GM12878 (cell line): ENCODE data around the gene SLC1A1. TPM values are rescaled to one million over a fixed set of nuclear protein-coding genes. Genes with fewer than 3 reads are reported as not detected.

Experiments used
- FOS ChIP-seq: IDR thresholded peaks from 3 replicates; pipeline ENCODE4 v1.6.1; 2011; ENCODE audit warnings: borderline replicate concordance; ENCODE audit not compliant: insufficient read length; ENCODE audit errors: extremely low read depth
- IKZF2 ChIP-seq, 2 experiments: fragments of 450-650 bp; IDR thresholded peaks; 2 replicates each; pipeline ENCODE4 v1.6.1; 2017; ENCODE audit warnings: mild to moderate bottlenecking in 2 of 2, moderate library complexity in 2 of 2
- NFYB ChIP-seq: IDR thresholded peaks from 2 replicates; pipeline ENCODE4 v1.6.1; 2011; ENCODE audit warnings: low read depth, mild to moderate bottlenecking, low read length, improper control_type of control experiment, moderate library complexity; ENCODE audit not compliant: insufficient read depth
- PAX8 ChIP-seq: fragments of 450-650 bp; IDR thresholded peaks from 2 replicates; pipeline ENCODE4 v1.6.1; 2017; ENCODE audit warnings: mild to moderate bottlenecking, moderate library complexity
- SIX5 ChIP-seq: IDR thresholded peaks from 2 replicates; pipeline ENCODE4 v1.6.1; 2011; ENCODE audit warnings: mild to moderate bottlenecking, low read depth, low read length, moderate library complexity; ENCODE audit not compliant: severe bottlenecking
- SMAD5 ChIP-seq: IDR thresholded peaks from 2 replicates; pipeline ENCODE4 v1.6.1; 2016; ENCODE audit warnings: antibody characterized with exemption, low read depth
- SMC3 ChIP-seq: IDR thresholded peaks from 2 replicates; pipeline ENCODE4 v1.6.1; 2011; ENCODE audit warnings: low read length, improper control_type of control experiment, borderline replicate concordance
- USF2 ChIP-seq: IDR thresholded peaks from 2 replicates; pipeline ENCODE4 v1.6.1; 2011; ENCODE audit warnings: low read depth, low read length, improper control_type of control experiment, borderline replicate concordance
- ZNF687 ChIP-seq: fragments of 450-650 bp; IDR thresholded peaks from 2 replicates; pipeline ENCODE4 v1.6.1; 2017; ENCODE audit warnings: mild to moderate bottlenecking, moderate library complexity
- polyA plus RNA-seq, 11 experiments: library from polyadenylated mRNA; depleted of rRNA in 4 of 11; unstranded in 6 of 11; stranded (reverse) in 5 of 11; fragments of >200 nt; fragmentation: Nextera tagmentation in 4 of 11; fragmentation: Illumina TruSeq in 1 of 11; extraction: Ambion mirVana in 4 of 11; extraction: Trizol in 1 of 11; gene quantifications; 1 replicate in 1 of 11; 2 replicates in 10 of 11; pipeline versions ENCODE4 v1.2.1 to v1.2.3, GENCODE V29; 2011 to 2016; ENCODE audit warnings: inconsistent platforms in 2 of 11, missing spikeins in 2 of 11, low read depth in 1 of 11
- total RNA-seq, 4 experiments: library from RNA; depleted of rRNA in 3 of 4; stranded (reverse); fragments of >200 nt in 3 of 4; fragmentation: Illumina TruSeq in 1 of 4; extraction: Trizol in 1 of 4; gene quantifications; 2 replicates each; pipeline versions ENCODE4 v1.2.1 to v1.2.3, GENCODE V29; 2013 to 2021
- TF ChIP-seq, protein P1 (sequence below), 3 experiments: IDR thresholded peaks in 2 of 3; conservative IDR thresholded peaks in 1 of 3; 2 replicates each; pipeline ENCODE4 v1.5.1; 2011; ENCODE audit warnings: low read depth in 3 of 3, low read length in 3 of 3, mild to moderate bottlenecking in 3 of 3, control low read depth in 2 of 3, moderate library complexity in 2 of 3, inconsistent platforms in 1 of 3, mixed read lengths in 1 of 3; ENCODE audit not compliant: control insufficient read depth in 2 of 3, insufficient read depth in 1 of 3; ENCODE audit errors: extremely low read depth in 1 of 3

SLC1A1 gene
- total and polyA plus RNA-seq, 10 of the 15 experiments (the other 5 are each of a cell fraction or from before 2014, with no cell fraction given), result 4.2 to 24.9 (median 18.3) TPM

DNA sequence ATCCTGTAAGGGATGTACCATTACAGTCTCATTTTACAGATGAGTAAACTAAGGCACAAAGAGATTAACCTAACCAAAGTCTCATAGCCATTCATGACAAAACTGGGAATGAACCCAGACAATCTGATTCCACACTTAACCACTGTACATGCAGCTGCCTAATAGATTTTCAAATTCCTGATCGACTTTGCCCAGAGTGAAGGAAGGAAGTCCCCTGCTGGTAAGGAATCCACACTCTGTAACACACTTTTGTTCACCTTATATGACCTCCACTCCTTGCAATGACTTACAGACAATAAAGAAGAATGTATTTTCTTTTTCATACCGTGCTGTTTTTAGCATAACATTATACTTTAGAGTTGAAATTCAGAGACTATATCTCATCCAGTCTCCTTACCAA is 140.6 kb downstream of the SLC1A1 start (continued):
- no peak for TF ChIP-seq ZNF687
- no peak for TF ChIP-seq SMC3
- no peak for TF ChIP-seq SMAD5
- TF ChIP-seq, protein P1, sequence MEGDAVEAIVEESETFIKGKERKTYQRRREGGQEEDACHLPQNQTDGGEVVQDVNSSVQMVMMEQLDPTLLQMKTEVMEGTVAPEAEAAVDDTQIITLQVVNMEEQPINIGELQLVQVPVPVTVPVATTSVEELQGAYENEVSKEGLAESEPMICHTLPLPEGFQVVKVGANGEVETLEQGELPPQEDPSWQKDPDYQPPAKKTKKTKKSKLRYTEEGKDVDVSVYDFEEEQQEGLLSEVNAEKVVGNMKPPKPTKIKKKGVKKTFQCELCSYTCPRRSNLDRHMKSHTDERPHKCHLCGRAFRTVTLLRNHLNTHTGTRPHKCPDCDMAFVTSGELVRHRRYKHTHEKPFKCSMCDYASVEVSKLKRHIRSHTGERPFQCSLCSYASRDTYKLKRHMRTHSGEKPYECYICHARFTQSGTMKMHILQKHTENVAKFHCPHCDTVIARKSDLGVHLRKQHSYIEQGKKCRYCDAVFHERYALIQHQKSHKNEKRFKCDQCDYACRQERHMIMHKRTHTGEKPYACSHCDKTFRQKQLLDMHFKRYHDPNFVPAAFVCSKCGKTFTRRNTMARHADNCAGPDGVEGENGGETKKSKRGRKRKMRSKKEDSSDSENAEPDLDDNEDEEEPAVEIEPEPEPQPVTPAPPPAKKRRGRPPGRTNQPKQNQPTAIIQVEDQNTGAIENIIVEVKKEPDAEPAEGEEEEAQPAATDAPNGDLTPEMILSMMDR (IDR thresholded peaks at IDR 0.05 in 2 of 3, conservative IDR thresholded peaks at IDR 0.05 in 1 of 3; ENCODE audit: control insufficient read depth in 2 of 3, extremely low read depth in 1 of 3, insufficient read depth in 1 of 3, low read depth in 3 of 3, low read length in 3 of 3), result no peak
- no peak for TF ChIP-seq USF2
- TF ChIP-seq PAX8, result no peak
- no peak for TF ChIP-seq NFYB
- TF ChIP-seq FOS, result no peak
- no peak for TF ChIP-seq SIX5
- TF ChIP-seq IKZF2 (IDR thresholded peaks at IDR 0.05), result no peak

Other genes starting within 250 kb of the SLC1A1 start
- gene GLIS3, start 190.4 kb upstream of the SLC1A1 start, total RNA-seq (2014; rRNA removed), result 0.06 and 0.60 TPM in 2 replicates
- 0.28 and 0.45 TPM in 2 replicates for gene GLIS3, start 190.4 kb upstream of the SLC1A1 start, total RNA-seq (2014; rRNA removed; fragmentation: Illumina TruSeq; extraction: Trizol)
- gene GLIS3, start 190.4 kb upstream of the SLC1A1 start, total RNA-seq (2021), result 0.56 and 0.64 TPM in 2 replicates
- gene GLIS3, start 190.4 kb upstream of the SLC1A1 start, polyA plus RNA-seq (2011; rRNA removed), result 0.04 and 0.08 TPM in 2 replicates
- gene GLIS3, start 190.4 kb upstream of the SLC1A1 start, polyA plus RNA-seq (2014; fragmentation: Illumina TruSeq; extraction: Trizol), result 0.18 and 0.25 TPM in 2 replicates
- under 1 TPM in 1 of 2 experiments, not detected in 1; 0.09 TPM for gene GLIS3, start 190.4 kb upstream of the SLC1A1 start, polyA plus RNA-seq (2014; fragmentation: Nextera tagmentation; extraction: Ambion mirVana)
- 0.08 and 0.09 TPM in 2 replicates for gene GLIS3, start 190.4 kb upstream of the SLC1A1 start, polyA plus RNA-seq (2014; rRNA removed)
- under 1 TPM; 0.13 to 0.16 TPM for gene GLIS3, start 190.4 kb upstream of the SLC1A1 start, polyA plus RNA-seq (2016; fragmentation: Nextera tagmentation; extraction: Ambion mirVana)
- gene PLPP6, start 171.8 kb downstream of the SLC1A1 start, total RNA-seq (2014; rRNA removed), result 6.0 and 6.5 TPM in 2 replicates
- gene PLPP6, start 171.8 kb downstream of the SLC1A1 start, total RNA-seq (2014; rRNA removed; fragmentation: Illumina TruSeq; extraction: Trizol), result 5.2 and 5.7 TPM in 2 replicates
- gene PLPP6, start 171.8 kb downstream of the SLC1A1 start, total RNA-seq (2021), result 7.1 and 8.0 TPM in 2 replicates
- gene PLPP6, start 171.8 kb downstream of the SLC1A1 start, polyA plus RNA-seq (2011; rRNA removed), result 5.0 and 5.7 TPM in 2 replicates
- gene PLPP6, start 171.8 kb downstream of the SLC1A1 start, polyA plus RNA-seq (2014; fragmentation: Illumina TruSeq; extraction: Trizol), result 7.9 and 9.6 TPM in 2 replicates
- 1 to 10 TPM; 1.6 to 3.5 TPM for gene PLPP6, start 171.8 kb downstream of the SLC1A1 start, polyA plus RNA-seq (2014; fragmentation: Nextera tagmentation; extraction: Ambion mirVana)
- gene PLPP6, start 171.8 kb downstream of the SLC1A1 start, polyA plus RNA-seq (2014; rRNA removed), result 7.2 and 7.7 TPM in 2 replicates
- gene PLPP6, start 171.8 kb downstream of the SLC1A1 start, polyA plus RNA-seq (2016; fragmentation: Nextera tagmentation; extraction: Ambion mirVana), result 10 to 100 TPM; 10.1 to 11.3 TPM
- gene SPATA6L, start 176.0 kb downstream of the SLC1A1 start, total RNA-seq (2014; rRNA removed), result 1.2 and 1.6 TPM in 2 replicates
- 0.89 and 1.1 TPM in 2 replicates for gene SPATA6L, start 176.0 kb downstream of the SLC1A1 start, total RNA-seq (2014; rRNA removed; fragmentation: Illumina TruSeq; extraction: Trizol)
- gene SPATA6L, start 176.0 kb downstream of the SLC1A1 start, total RNA-seq (2021), result 1.6 and 2.1 TPM in 2 replicates
- gene SPATA6L, start 176.0 kb downstream of the SLC1A1 start, polyA plus RNA-seq (2011; rRNA removed), result 0.37 and 0.42 TPM in 2 replicates
- 0.48 and 0.68 TPM in 2 replicates for gene SPATA6L, start 176.0 kb downstream of the SLC1A1 start, polyA plus RNA-seq (2014; fragmentation: Illumina TruSeq; extraction: Trizol)
- gene SPATA6L, start 176.0 kb downstream of the SLC1A1 start, polyA plus RNA-seq (2014; fragmentation: Nextera tagmentation; extraction: Ambion mirVana), result 1 to 10 TPM in 1 of 2 experiments, under 1 TPM in 1; 0.88 to 1.3 TPM
- gene SPATA6L, start 176.0 kb downstream of the SLC1A1 start, polyA plus RNA-seq (2014; rRNA removed), result 0.94 and 2.0 TPM in 2 replicates
- 1 to 10 TPM in 1 of 2 experiments, under 1 TPM in 1; 0.42 to 1.4 TPM for gene SPATA6L, start 176.0 kb downstream of the SLC1A1 start, polyA plus RNA-seq (2016; fragmentation: Nextera tagmentation; extraction: Ambion mirVana)
- 8.1 and 10.9 TPM in 2 replicates for gene CDC37L1, start 189.1 kb downstream of the SLC1A1 start, total RNA-seq (2014; rRNA removed)
- gene CDC37L1, start 189.1 kb downstream of the SLC1A1 start, total RNA-seq (2014; rRNA removed; fragmentation: Illumina TruSeq; extraction: Trizol), result 10.4 and 11.2 TPM in 2 replicates
- 8.9 and 10.0 TPM in 2 replicates for gene CDC37L1, start 189.1 kb downstream of the SLC1A1 start, total RNA-seq (2021)
- 6.1 and 11.6 TPM in 2 replicates for gene CDC37L1, start 189.1 kb downstream of the SLC1A1 start, polyA plus RNA-seq (2011; rRNA removed)
- gene CDC37L1, start 189.1 kb downstream of the SLC1A1 start, polyA plus RNA-seq (2014; fragmentation: Illumina TruSeq; extraction: Trizol), result 8.4 and 11.5 TPM in 2 replicates
- gene CDC37L1, start 189.1 kb downstream of the SLC1A1 start, polyA plus RNA-seq (2014; fragmentation: Nextera tagmentation; extraction: Ambion mirVana), result 1 to 10 TPM; 2.2 to 3.6 TPM
- 7.0 and 7.7 TPM in 2 replicates for gene CDC37L1, start 189.1 kb downstream of the SLC1A1 start, polyA plus RNA-seq (2014; rRNA removed)
- gene CDC37L1, start 189.1 kb downstream of the SLC1A1 start, polyA plus RNA-seq (2016; fragmentation: Nextera tagmentation; extraction: Ambion mirVana), result 10 to 100 TPM; 16.1 to 16.6 TPM